Uterus (tissue), 4 donors: Measurements from ENCODE around the gene ABHD4. TPM values are rescaled to one million over a fixed set of nuclear protein-coding genes. Genes with fewer than 3 reads are reported as not detected.

Experiments
- DNase-seq, 2 donors: peaks; one replicate each; pipeline ENCODE4 v3.0.0-alpha.2; 2019 to 2020
- H3K27ac ChIP-seq, 2 donors: fragments of 200-600 bp; sonication (generic); 1 replicate in 1 of 2; 2 replicates in 1 of 2; pipeline ENCODE4 v1.5.1; 2016 to 2018
- H3K27me3 ChIP-seq, 2 donors: fragments of 200-600 bp; sonication (generic); one replicate each; pipeline ENCODE4 v1.5.1; 2018 to 2019; ENCODE audit warnings: control low read depth in 1 of 2
- H3K36me3 ChIP-seq, 2 donors: fragments of 200-600 bp; sonication (generic); one replicate each; pipeline ENCODE4 v1.5.1; 2019; ENCODE audit warnings: control low read depth in 1 of 2
- H3K4me1 ChIP-seq, 2 donors: fragments of 200-600 bp; sonication (generic); one replicate each; pipeline ENCODE4 v1.5.1; 2018 to 2019; ENCODE audit warnings: control low read depth in 1 of 2
- H3K4me3 ChIP-seq, 2 donors: fragments of 200-600 bp; sonication (generic); 1 replicate in 1 of 2; 2 replicates in 1 of 2; pipeline ENCODE4 v1.5.1; 2018 to 2019; ENCODE audit warnings: mild to moderate bottlenecking in 1 of 2
- H3K9me3 ChIP-seq, 2 donors: fragments of 200-600 bp; sonication (generic); one replicate each; pipeline ENCODE4 v1.5.1; 2019; ENCODE audit warnings: control low read depth in 1 of 2
- CTCF ChIP-seq, 4 experiments: fragments of 200-600 bp in 2 of 4; fragments of 450-650 bp in 2 of 4; sonication (generic) in 2 of 4; IDR thresholded peaks; one replicate each; pipeline ENCODE4 v1.5.1; 2016 to 2019; ENCODE audit warnings: antibody characterized with exemption in 4 of 4, mild to moderate bottlenecking in 2 of 4, moderate library complexity in 1 of 4
- POLR2A ChIP-seq, 2 donors: fragments of 450-650 bp; IDR thresholded peaks; one replicate each; pipeline ENCODE4 v1.6.1; 2016; ENCODE audit warnings: antibody characterized with exemption in 2 of 2, mild to moderate bottlenecking in 1 of 2, moderate library complexity in 1 of 2
- intact Hi-C: fragments of 100-400 bp; cut with DNase I; formaldehyde crosslinking; loops from one replicate; pipeline ENCODE4 v1.15.1; 2023; ENCODE audit warnings: low total_unique reads
- total RNA-seq, 4 donors: library from RNA; depleted of rRNA in 3 of 4; stranded (reverse); fragments of >200 nt in 3 of 4; gene quantifications; one replicate each; pipeline versions ENCODE4 v1.1.0 to v1.2.4, GENCODE V29; 2014 to 2023
- donor health status: DM: yes; HTN: yes; CAD: no.

Gene ABHD4
- total RNA-seq, 4 donors from 2014 or later = 17.9 to 40.0 (median 28.6) TPM

GRCh38 chr14:22601996-22602395 is 3.9 kb downstream of the ABHD4 start:
- H3K4me1 ChIP-seq = peaks cover 0 to 9% of the 10 kb centered on the region in 2 donors
- H3K27ac ChIP-seq = no peak overlapping the region
- no peak for TF ChIP-seq POLR2A (IDR thresholded peaks at IDR 0.05)
- no peak for TF ChIP-seq CTCF (IDR thresholded peaks at IDR 0.05)
- H3K36me3 ChIP-seq = no peaks in the 10 kb centered on the region
- H3K4me3 ChIP-seq = no peak overlapping the region
- intact Hi-C loops = no loop called here
- DNase-seq = no peak
- H3K9me3 ChIP-seq = no peaks in the 10 kb centered on the region
- H3K27me3 ChIP-seq = no peaks in the 10 kb centered on the region

- H3K27me3 ChIP-seq = no peaks in the 10 kb centered on the region
- no peak overlapping the region for H3K4me3 ChIP-seq
- H3K36me3 ChIP-seq = no peaks in the 10 kb centered on the region
- H3K4me1 ChIP-seq = peaks cover 0 to 9% of the 10 kb centered on the region in 2 donors
- no peaks in the 10 kb centered on the region for H3K9me3 ChIP-seq
- H3K27ac ChIP-seq = no peak overlapping the region
- TF ChIP-seq POLR2A (IDR thresholded peaks at IDR 0.05) (no peak), CTCF (IDR thresholded peaks at IDR 0.05) (no peak)
- intact Hi-C loops = no loop called here
- no peak for DNase-seq
These were observed 4.8 kb downstream of the ABHD4 start for GRCh38 chr14:22602862-22603261.

DNA sequence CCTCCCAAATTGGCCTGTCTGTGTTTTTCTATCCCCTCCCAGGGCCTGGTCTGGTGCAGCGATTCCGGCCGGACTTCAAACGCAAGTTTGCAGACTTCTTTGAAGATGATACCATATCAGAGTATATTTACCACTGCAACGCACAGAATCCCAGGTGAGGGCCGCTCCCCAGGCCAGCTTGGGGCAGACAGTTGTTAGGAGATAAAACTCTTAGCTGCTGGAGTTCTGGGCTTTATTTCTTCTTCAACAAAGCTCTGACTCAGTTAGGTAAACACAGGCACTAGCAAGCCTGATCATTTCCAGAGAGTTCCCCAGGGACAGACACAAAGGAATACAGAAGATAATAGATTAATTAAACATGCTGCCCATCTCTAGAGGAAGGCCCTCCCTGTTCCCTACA is 8.3 kb downstream of the ABHD4 start:
- H3K27ac ChIP-seq = no peak overlapping the region
- no peaks in the 10 kb centered on the region for H3K36me3 ChIP-seq
- no peaks in the 10 kb centered on the region for H3K4me1 ChIP-seq
- no peak overlapping the region for H3K4me3 ChIP-seq
- TF ChIP-seq POLR2A (IDR thresholded peaks at IDR 0.05) (no peak), CTCF (IDR thresholded peaks at IDR 0.05) (no peak)
- intact Hi-C loops = no loop called here
- H3K9me3 ChIP-seq = no peaks in the 10 kb centered on the region
- DNase-seq = no peak
- H3K27me3 ChIP-seq = no peaks in the 10 kb centered on the region

DNA sequence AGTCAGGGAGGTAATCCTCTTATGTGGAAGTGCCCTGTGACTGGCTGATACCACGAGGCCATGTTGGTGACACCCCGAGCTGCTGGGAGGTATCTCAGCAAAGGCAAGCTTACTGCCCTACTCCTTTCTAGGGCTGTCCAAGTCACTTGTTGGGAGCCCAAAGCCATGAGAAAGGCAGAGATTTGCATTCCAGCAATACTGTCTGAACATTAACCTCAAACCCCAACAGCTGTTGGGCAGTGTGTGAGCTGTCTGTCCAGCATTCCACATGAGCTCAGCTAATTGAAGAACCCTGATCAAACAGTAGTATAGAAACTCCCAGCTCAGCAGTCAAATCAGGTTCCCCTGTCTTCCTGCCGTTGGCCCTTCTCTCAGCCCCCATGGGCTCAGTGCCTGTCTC is 9.2 kb downstream of the ABHD4 start:
- Histone ChIP-seq H3K36me3 (no peaks in the 10 kb centered on the region), H3K4me3 (no peak overlapping the region), H3K27me3 (no peaks in the 10 kb centered on the region), H3K9me3 (no peaks in the 10 kb centered on the region), H3K4me1 (no peaks in the 10 kb centered on the region), H3K27ac (no peak overlapping the region)
- TF ChIP-seq POLR2A (IDR thresholded peaks at IDR 0.05) (no peak), CTCF (IDR thresholded peaks at IDR 0.05) (no peak)
- DNase-seq = no peak
- intact Hi-C loops = no loop called here

DNA sequence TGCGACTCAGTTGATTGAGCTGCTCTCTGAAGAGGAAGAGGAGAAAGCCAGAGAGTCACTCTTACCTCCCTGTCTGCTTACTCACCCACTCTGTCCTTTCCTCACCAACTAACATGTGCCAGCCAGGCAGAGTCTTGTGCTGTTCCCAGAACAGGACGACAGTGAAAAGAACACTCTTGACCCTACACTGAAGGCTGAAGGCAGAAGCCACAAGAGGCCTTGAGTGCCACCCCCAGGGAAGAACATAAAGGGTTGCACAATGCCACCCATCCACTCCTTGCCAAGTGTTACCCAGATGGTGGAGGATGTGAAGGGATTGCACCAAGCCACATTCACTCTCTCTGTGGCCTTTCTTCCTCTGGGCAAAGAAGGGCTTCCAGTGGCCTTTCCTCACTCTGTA is 12.8 kb downstream of the ABHD4 start:
- no peak for DNase-seq
- no peak overlapping the region for H3K27ac ChIP-seq
- H3K36me3 ChIP-seq = no peaks in the 10 kb centered on the region
- H3K4me1 ChIP-seq = no peaks in the 10 kb centered on the region
- no peaks in the 10 kb centered on the region for H3K27me3 ChIP-seq
- intact Hi-C loops = no loop called here
- no peak for TF ChIP-seq CTCF (IDR thresholded peaks at IDR 0.05)
- no peak for TF ChIP-seq POLR2A (IDR thresholded peaks at IDR 0.05)
- no peak overlapping the region for H3K4me3 ChIP-seq
- H3K9me3 ChIP-seq = no peaks in the 10 kb centered on the region
